Smooth muscle cell (in vitro differentiated cells): ENCODE results near the gene SLC17A2. TPM values are rescaled to one million over a fixed set of nuclear protein-coding genes. Genes with fewer than 3 reads are reported as not detected.
A peak's percentile ranks its signal among the peaks of the same experiment; 100 is the strongest.

Experiments used
- DNase-seq: peaks from one replicate; lab custom pipeline; 2025; ENCODE audit not compliant: unreplicated experiment; lab: John Stamatoyannopoulos, UW
- H2AFZ ChIP-seq: fragments of 200-600 bp; sonication (generic); 2 replicates; pipeline ENCODE4 v1.6.0; 2016; ENCODE audit warnings: antibody characterized with exemption, low read depth, mild to moderate bottlenecking
- H3F3A ChIP-seq: fragments of 200-600 bp; sonication (generic); 2 replicates; pipeline ENCODE4 v1.6.0; 2017; ENCODE audit warnings: antibody characterized with exemption, low read depth
- H3K27ac ChIP-seq: fragments of 200-600 bp; sonication (generic); 2 replicates; pipeline ENCODE4 v1.5.1; 2016; ENCODE audit warnings: low read depth, mild to moderate bottlenecking
- H3K27me3 ChIP-seq: fragments of 200-600 bp; sonication (generic); 2 replicates; pipeline ENCODE4 v1.6.1; 2016; ENCODE audit warnings: low read depth, mild to moderate bottlenecking
- H3K36me3 ChIP-seq: fragments of 200-600 bp; sonication (generic); 2 replicates; pipeline ENCODE4 v1.5.1; 2016; ENCODE audit warnings: low read depth
- H3K4me1 ChIP-seq: fragments of 200-600 bp; sonication (generic); 2 replicates; pipeline ENCODE4 v1.5.1; 2016; ENCODE audit warnings: low read depth
- H3K4me2 ChIP-seq: fragments of 200-600 bp; sonication (generic); 2 replicates; pipeline ENCODE4 v1.6.0; 2016; ENCODE audit warnings: mild to moderate bottlenecking
- H3K4me3 ChIP-seq: fragments of 200-600 bp; sonication (generic); 2 replicates; pipeline ENCODE4 v1.5.1; 2016; ENCODE audit warnings: mild to moderate bottlenecking
- H3K79me2 ChIP-seq: fragments of 200-600 bp; sonication (generic); 2 replicates; pipeline ENCODE4 v1.6.0; 2016; ENCODE audit warnings: low read depth, mild to moderate bottlenecking
- H3K9ac ChIP-seq: fragments of 200-600 bp; sonication (generic); 2 replicates; pipeline ENCODE4 v1.6.0; 2016; ENCODE audit warnings: low read depth
- H3K9me3 ChIP-seq: fragments of 200-600 bp; sonication (generic); replicated peaks from 2 replicates; pipeline ENCODE4 v1.5.1; 2016; ENCODE audit warnings: low read depth
- H4K20me1 ChIP-seq: fragments of 200-600 bp; sonication (generic); 2 replicates; pipeline ENCODE4 v1.6.0; 2016; ENCODE audit warnings: low read depth
- CTCF ChIP-seq: fragments of 200-600 bp; sonication (generic); IDR thresholded peaks from 2 replicates; pipeline ENCODE4 v1.5.1; 2017; ENCODE audit warnings: borderline replicate concordance, mild to moderate bottlenecking, antibody characterized with exemption; ENCODE audit not compliant: insufficient read depth, poor library complexity, severe bottlenecking
- WGBS: methylation state at CpG from one replicate; pipeline ENCODE4 v1.1.7; 2016; ENCODE audit warnings: low lambda C conversion rate; 5-methylcytosine and 5-hydroxymethylcytosine counted together
- polyA plus RNA-seq: library from polyadenylated mRNA; unstranded; fragments of >200 nt; fragmentation: Nextera tagmentation; extraction: Ambion mirVana; gene quantifications from 2 replicates; pipeline ENCODE4 v1.2.1, GENCODE V29; 2016
- total RNA-seq: library from RNA; depleted of rRNA; stranded (reverse); fragments of >200 nt; gene quantifications from 2 replicates; pipeline ENCODE4 v1.2.3, GENCODE V29; 2014

Gene SLC17A2
- total and polyA plus RNA-seq, 2 experiments from 2014 or later = not detected

GRCh38 chr6:25972902-25973301 is 42.4 kb upstream of the SLC17A2 start:
- Histone ChIP-seq H3K4me1 (no peaks in the 10 kb centered on the region), H3K9ac (no peak overlapping the region), H4K20me1 (peaks cover 4% of the 10 kb centered on the region), H3K36me3 (peaks cover 10% of the 10 kb centered on the region), H3K27ac (no peak overlapping the region), H3K4me3 (no peak overlapping the region), H3K79me2 (no peaks in the 10 kb centered on the region), H3K9me3 (no peaks in the 10 kb centered on the region), H3K4me2 (no peak overlapping the region), H3K27me3 (no peaks in the 10 kb centered on the region), H2AFZ (no peak overlapping the region), H3F3A (peaks cover 25% of the 10 kb centered on the region)
- no peak for DNase-seq
- 80% methylated on average over 5 of the region's 5 CpGs for WGBS
- no peak for TF ChIP-seq CTCF

- H3K27me3 ChIP-seq = no peaks in the 10 kb centered on the region
- DNase-seq = no peak
- H3K4me2 ChIP-seq = peak overlapping the region; percentile 64
- H3K4me3 ChIP-seq = no peak overlapping the region
- H4K20me1 ChIP-seq = peaks cover 4% of the 10 kb centered on the region
- H3F3A ChIP-seq = peaks cover 25% of the 10 kb centered on the region
- TF ChIP-seq CTCF = no peak
- no peak overlapping the region for H2AFZ ChIP-seq
- H3K36me3 ChIP-seq = peaks cover 10% of the 10 kb centered on the region
- peak overlapping the region; percentile 84 for H3K27ac ChIP-seq
- peak overlapping the region; percentile 12 for H3K9ac ChIP-seq
- no peaks in the 10 kb centered on the region for H3K9me3 ChIP-seq
- 100% methylated on average over 1 of the region's 1 CpG for WGBS
- H3K4me1 ChIP-seq = no peaks in the 10 kb centered on the region
- H3K79me2 ChIP-seq = peaks cover 2% of the 10 kb centered on the region
Observed at GRCh38 chr6:25972128-25972527, 41.6 kb upstream of the SLC17A2 start.

DNA sequence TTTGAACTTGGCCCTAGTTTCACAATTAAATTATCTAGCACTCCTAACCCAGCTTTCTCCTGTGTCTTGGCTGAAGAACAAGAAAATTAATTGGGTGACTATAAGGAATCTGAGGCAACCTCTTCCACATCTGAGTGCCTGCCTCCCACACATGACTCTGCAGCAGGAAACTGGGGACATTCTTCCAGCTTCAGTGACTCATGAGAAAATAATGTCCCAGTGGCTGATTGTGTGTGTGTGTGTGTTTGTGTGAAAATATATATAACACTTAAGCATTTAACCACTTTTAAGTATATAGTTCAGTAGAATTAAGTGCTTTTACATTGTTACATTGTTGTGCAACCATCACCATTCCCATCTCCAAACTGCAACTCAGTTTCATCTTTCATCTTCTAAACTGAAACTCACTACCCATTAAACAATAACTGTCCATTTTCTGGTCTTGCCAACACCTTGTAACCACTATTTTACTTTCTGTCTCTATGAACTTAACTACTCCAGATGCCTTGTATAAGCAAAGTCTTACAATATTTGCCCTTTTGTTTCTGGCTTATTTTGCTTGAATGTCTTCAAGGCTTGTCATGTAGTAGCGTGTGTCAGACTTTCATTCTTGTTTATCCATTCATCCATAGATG is 40.8 kb upstream of the SLC17A2 start:
- H3F3A ChIP-seq = peaks cover 25% of the 10 kb centered on the region
- peak overlapping the region; percentile 65 for H3K4me2 ChIP-seq
- 56% methylated on average over 1 of the region's 1 CpG for WGBS
- H3K9me3 ChIP-seq = no peaks in the 10 kb centered on the region
- H3K79me2 ChIP-seq = peaks cover 2% of the 10 kb centered on the region
- TF ChIP-seq CTCF = no peak
- no peaks in the 10 kb centered on the region for H3K27me3 ChIP-seq
- no peak for DNase-seq
- H3K27ac ChIP-seq = peak overlapping the region; percentile 84
- no peaks in the 10 kb centered on the region for H3K4me1 ChIP-seq
- no peak overlapping the region for H2AFZ ChIP-seq
- H4K20me1 ChIP-seq = peaks cover 12% of the 10 kb centered on the region
- H3K4me3 ChIP-seq = no peak overlapping the region
- H3K9ac ChIP-seq = peak overlapping the region; percentile 12
- peaks cover 10% of the 10 kb centered on the region for H3K36me3 ChIP-seq

- peaks cover 20% of the 10 kb centered on the region for H3F3A ChIP-seq
- no peak overlapping the region for H3K27ac ChIP-seq
- no peak for DNase-seq
- H3K36me3 ChIP-seq = peaks cover 2% of the 10 kb centered on the region
- H3K9me3 ChIP-seq = no peaks in the 10 kb centered on the region
- no peak overlapping the region for H3K4me3 ChIP-seq
- H3K27me3 ChIP-seq = no peaks in the 10 kb centered on the region
- no peak overlapping the region for H3K9ac ChIP-seq
- H3K79me2 ChIP-seq = peaks cover 27% of the 10 kb centered on the region
- peaks cover 2% of the 10 kb centered on the region for H3K4me1 ChIP-seq
- H3K4me2 ChIP-seq = no peak overlapping the region
- no peak overlapping the region for H2AFZ ChIP-seq
- peaks cover 14% of the 10 kb centered on the region for H4K20me1 ChIP-seq
- TF ChIP-seq CTCF = no peak
Observed at GRCh38 chr6:25968769-25969168, 38.3 kb upstream of the SLC17A2 start.
